IMR-90 (cell line): ENCODE results near the gene NUMA1. TPM values are rescaled to one million over a fixed set of nuclear protein-coding genes. Genes with fewer than 3 reads are reported as not detected.
A peak's percentile ranks its signal among the peaks of the same experiment; 100 is the strongest.

Source experiments
- ATAC-seq: fragments of 200-7000 bp; cut with Tn5 transposase; 2 replicates; pipeline ENCODE4 v1.9.1; 2020; ENCODE audit warnings: low read depth, mild to moderate bottlenecking, moderate library complexity
- BruUV-seq: library from RNA; stranded (reverse); fragments of 400-500 nt; replicated peaks from 2 replicates; lab custom pipeline; 2021; lab: Mats Ljungman, UMichigan
- CTCF ChIA-PET: fragments of 300-600 bp; formaldehyde crosslinking; extraction: SDS; loops from one replicate; lab custom pipeline; 2021; ENCODE audit warnings: antibody characterized with exemption; lab: Yijun Ruan, JAX
- POLR2A ChIA-PET: fragments of 300-600 bp; sonication (Branson Sonifier 250); formaldehyde crosslinking; loops from one replicate; lab custom pipeline; 2022; ENCODE audit warnings: antibody characterized with exemption; ENCODE audit not compliant: unreplicated experiment; lab: Charles Lee
- DNase-seq: peaks from one replicate; pipeline ENCODE4 v3.0.0; 2013
- H2AFZ ChIP-seq: replicated peaks from 2 replicates; pipeline ENCODE3; 2013; ENCODE audit warnings: low read length, mild to moderate bottlenecking; ENCODE audit not compliant: poor library complexity
- H2AK5ac ChIP-seq: 2 replicates; pipeline ENCODE4 v1.6.1; 2013; ENCODE audit warnings: low read depth, low read length, inconsistent platforms
- H2AK9ac ChIP-seq: replicated peaks from 2 replicates; pipeline ENCODE3; 2013; ENCODE audit warnings: mild to moderate bottlenecking, low read depth, low read length, moderate library complexity; ENCODE audit not compliant: poor library complexity
- H2BK120ac ChIP-seq: 2 replicates; pipeline ENCODE4 v1.6.1; 2013; ENCODE audit warnings: low read depth, low read length, inconsistent platforms
- H2BK15ac ChIP-seq: 3 replicates; pipeline ENCODE4 v1.6.1; 2013; ENCODE audit warnings: low read depth, low read length, inconsistent platforms
- H2BK20ac ChIP-seq: 2 replicates; pipeline ENCODE4 v1.6.1; 2013; ENCODE audit warnings: low read depth, mild to moderate bottlenecking, inconsistent platforms, low read length, moderate library complexity
- H2BK5ac ChIP-seq: 2 replicates; pipeline ENCODE4 v1.6.1; 2013; ENCODE audit warnings: mild to moderate bottlenecking, low read depth, low read length, inconsistent platforms; ENCODE audit not compliant: poor library complexity, severe bottlenecking
- H3K14ac ChIP-seq: replicated peaks from 2 replicates; pipeline ENCODE4 v1.6.1; 2013; ENCODE audit warnings: low read depth, low read length, inconsistent platforms
- H3K18ac ChIP-seq: 2 replicates; pipeline ENCODE4 v1.6.1; 2013; ENCODE audit warnings: low read depth, low read length, control low read depth
- H3K23ac ChIP-seq: 2 replicates; pipeline ENCODE4 v1.6.1; 2013; ENCODE audit warnings: low read depth, low read length, inconsistent platforms
- H3K27ac ChIP-seq: 2 replicates; pipeline ENCODE4 v1.5.1; 2013; ENCODE audit warnings: mild to moderate bottlenecking, control low read depth, low read length; ENCODE audit not compliant: insufficient read depth
- H3K27me3 ChIP-seq: 2 replicates; pipeline ENCODE4 v1.6.1; 2013; ENCODE audit warnings: low read length; ENCODE audit not compliant: control insufficient read depth, insufficient read depth
- H3K36me3 ChIP-seq: 2 replicates; pipeline ENCODE4 v1.6.1; 2013; ENCODE audit warnings: low read length, mixed read lengths; ENCODE audit not compliant: control insufficient read depth, insufficient read depth
- H3K4ac ChIP-seq: 2 replicates; pipeline ENCODE4 v1.6.1; 2013; ENCODE audit warnings: low read depth, low read length, inconsistent platforms
- H3K4me1 ChIP-seq: 2 replicates; pipeline ENCODE4 v1.6.1; 2013; ENCODE audit warnings: low read length, mixed read lengths; ENCODE audit not compliant: control insufficient read depth, insufficient read depth
- H3K4me2 ChIP-seq: 2 replicates; pipeline ENCODE4 v1.6.1; 2013; ENCODE audit warnings: low read depth, mild to moderate bottlenecking, control low read depth, low read length, moderate library complexity
- H3K4me3 ChIP-seq: 2 replicates; pipeline ENCODE4 v1.5.1; 2013; ENCODE audit warnings: low read depth, mild to moderate bottlenecking, control low read depth, low read length, moderate library complexity; ENCODE audit not compliant: insufficient read depth
- H3K56ac ChIP-seq: 2 replicates; pipeline ENCODE4 v1.6.1; 2013; ENCODE audit warnings: low read length, inconsistent platforms; ENCODE audit not compliant: insufficient read depth; ENCODE audit errors: extremely low read depth
- H3K79me1 ChIP-seq, 2 experiments: 2 replicates each; pipeline ENCODE4 v1.6.1; 2013; ENCODE audit warnings: low read length in 2 of 2, inconsistent platforms in 1 of 2, low read depth in 1 of 2
- H3K9ac ChIP-seq: 2 replicates; pipeline ENCODE4 v1.6.1; 2013; ENCODE audit warnings: low read depth, low read length, control low read depth
- H3K9me1 ChIP-seq: 2 replicates; pipeline ENCODE4 v1.6.1; 2013; ENCODE audit warnings: low read length, inconsistent platforms; ENCODE audit not compliant: insufficient read depth
- H3K9me3 ChIP-seq: 2 replicates; pipeline ENCODE4 v1.6.1; 2013; ENCODE audit warnings: low read length; ENCODE audit not compliant: control insufficient read depth, insufficient read depth
- H4K20me1 ChIP-seq: 2 replicates; pipeline ENCODE4 v1.6.1; 2013; ENCODE audit warnings: low read length, inconsistent platforms; ENCODE audit not compliant: insufficient read depth
- H4K5ac ChIP-seq: 2 replicates; pipeline ENCODE4 v1.6.1; 2013; ENCODE audit warnings: mild to moderate bottlenecking, low read depth, low read length, control low read depth
- H4K8ac ChIP-seq, 2 experiments: 2 replicates each; pipeline ENCODE4 v1.6.1; 2013; ENCODE audit warnings: low read depth in 2 of 2, low read length in 2 of 2, control low read depth in 1 of 2, inconsistent platforms in 1 of 2
- H4K91ac ChIP-seq: 2 replicates; pipeline ENCODE4 v1.6.1; 2013; ENCODE audit warnings: low read depth, low read length, inconsistent platforms; ENCODE audit not compliant: insufficient read depth
- BHLHE40 ChIP-seq: fragments of 150-350 bp; IDR thresholded peaks from 2 replicates; pipeline ENCODE4 v1.6.1; 2016; ENCODE audit warnings: mild to moderate bottlenecking, low read depth, low read length
- CEBPB ChIP-seq: IDR thresholded peaks from 2 replicates; pipeline ENCODE4 v1.6.1; 2012; ENCODE audit warnings: low read depth, low read length, improper control_type of control experiment
- CHD1 ChIP-seq: IDR thresholded peaks from 2 replicates; pipeline ENCODE4 v1.6.1; 2012; ENCODE audit warnings: low read depth, low read length, improper control_type of control experiment
- ELK1 ChIP-seq: fragments of 150-350 bp; IDR thresholded peaks from 2 replicates; pipeline ENCODE4 v1.6.1; 2016; ENCODE audit warnings: low read depth, mild to moderate bottlenecking, low read length, moderate library complexity, borderline replicate concordance
- FOS ChIP-seq: fragments of 150-350 bp; IDR thresholded peaks from 2 replicates; pipeline ENCODE4 v1.6.1; 2016; ENCODE audit warnings: low read depth, low read length
- MAFK ChIP-seq: IDR thresholded peaks from 2 replicates; pipeline ENCODE4 v1.6.1; 2012; ENCODE audit warnings: low read depth, low read length, improper control_type of control experiment
- MXI1 ChIP-seq: IDR thresholded peaks from 2 replicates; pipeline ENCODE4 v1.6.1; 2012; ENCODE audit warnings: low read depth, mild to moderate bottlenecking, low read length, moderate library complexity, borderline replicate concordance
- NFE2L2 ChIP-seq: fragments of 150-350 bp; IDR thresholded peaks from 2 replicates; pipeline ENCODE4 v1.6.1; 2016; ENCODE audit warnings: low read depth, mild to moderate bottlenecking, low read length
- POLR2A ChIP-seq: IDR thresholded peaks from 2 replicates; pipeline ENCODE4 v1.6.1; 2012; ENCODE audit warnings: mild to moderate bottlenecking, low read depth, low read length
- RAD21 ChIP-seq: IDR thresholded peaks from 2 replicates; pipeline ENCODE4 v1.6.1; 2012; ENCODE audit warnings: low read length, improper control_type of control experiment
- RCOR1 ChIP-seq: IDR thresholded peaks from 2 replicates; pipeline ENCODE4 v1.6.1; 2012; ENCODE audit warnings: mild to moderate bottlenecking, low read length, improper control_type of control experiment; ENCODE audit not compliant: insufficient replicate concordance
- RFX5 ChIP-seq: IDR thresholded peaks from 2 replicates; pipeline ENCODE4 v1.8.0; 2012; ENCODE audit warnings: low read depth, mild to moderate bottlenecking, low read length, moderate library complexity
- SMC3 ChIP-seq: fragments of 150-350 bp; IDR thresholded peaks from 2 replicates; pipeline ENCODE4 v1.6.1; 2016; ENCODE audit warnings: low read depth, mild to moderate bottlenecking, antibody characterized with exemption, low read length, moderate library complexity
- USF2 ChIP-seq: fragments of 150-350 bp; IDR thresholded peaks from 2 replicates; pipeline ENCODE4 v1.6.1; 2017; ENCODE audit warnings: mild to moderate bottlenecking, antibody characterized with exemption, low read length, low read depth
- WGBS, 2 experiments: methylation state at CpG; one replicate each; pipeline versions ENCODE4 v1.1.5 to v1.1.7; 2013; ENCODE audit warnings: missing lambda C conversion rate in 2 of 2; ENCODE audit not compliant: insufficient read length in 1 of 2; ENCODE audit errors: extremely low coverage in 2 of 2; 5-methylcytosine and 5-hydroxymethylcytosine counted together
- dilution Hi-C: fragments of 300-500 bp; cut with HindIII; formaldehyde crosslinking; loops from one replicate; pipeline ENCODE4 v1.14.3; 2018; ENCODE audit warnings: low sequenced_read_pairs; ENCODE audit not compliant: unreplicated experiment
- in situ Hi-C: fragments of 300-500 bp; cut with MboI; formaldehyde crosslinking; loops from 3 replicates; pipeline ENCODE4 v1.14.3; 2019; ENCODE audit warnings: low sequenced_read_pairs, inconsistent platforms, mixed read lengths
- intact Hi-C: fragments of 100-400 bp; cut with micrococcal nuclease; formaldehyde crosslinking; loops from 2 replicates; pipeline ENCODE4 v1.10.0; 2022
- polyA plus RNA-seq, 3 experiments: library from polyadenylated mRNA; depleted of rRNA; stranded (reverse); fragments of >200 nt; gene quantifications; 2 replicates each; pipeline ENCODE4 v1.2.3, GENCODE V29; 2012; ENCODE audit warnings: low replicate concordance in 1 of 3
- total RNA-seq: library from RNA; depleted of rRNA; stranded (reverse); fragments of >200 nt; gene quantifications from 2 replicates; pipeline ENCODE4 v1.2.3, GENCODE V29; 2012
- TF ChIP-seq, protein P1 (sequence below): conservative IDR thresholded peaks from 2 replicates; pipeline ENCODE4 v1.5.1; 2012; ENCODE audit warnings: mild to moderate bottlenecking, low read depth, low read length, improper control_type of control experiment

Gene NUMA1
- total and polyA plus RNA-seq, 2 of the 4 experiments (the other 2 are of a cell fraction): 61.7 to 97.0 TPM

DNA sequence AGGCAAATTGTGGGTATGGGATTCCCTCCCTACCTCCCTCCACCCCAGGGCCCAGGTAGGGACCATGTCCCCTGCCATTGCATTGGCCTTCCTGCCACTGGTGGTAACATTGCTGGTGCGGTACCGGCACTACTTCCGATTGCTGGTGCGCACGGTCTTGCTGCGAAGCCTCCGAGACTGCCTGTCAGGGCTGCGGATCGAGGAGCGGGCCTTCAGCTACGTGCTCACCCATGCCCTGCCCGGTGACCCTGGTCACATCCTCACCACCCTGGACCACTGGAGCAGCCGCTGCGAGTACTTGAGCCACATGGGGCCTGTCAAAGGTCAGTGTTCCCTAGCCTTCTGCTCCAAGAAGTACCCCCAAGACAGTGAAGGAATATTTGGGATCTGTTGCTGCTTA lies 25.5 kb upstream of the NUMA1 start, which contains the start of gene TOMT:
Gene TOMT (plus strand): TSS at position 37 of the 400 bp plus-strand sequence. CDS start 28 bp downstream, at position 65.
- WGBS, 2 experiments: 99% methylated on average over 10 of the region's 14 CpGs; no CpG with 5 or more reads in 1 of the 2 experiments
- in situ Hi-C loops: no loop called here
- ATAC-seq (no peak), DNase-seq (no peak)
- CTCF ChIA-PET: no interaction called here
- H3K27me3 ChIP-seq: no peaks in the 10 kb centered on the region
- peaks cover 2% of the 10 kb centered on the region; the same call in 1 of the 2 replicates for H3K36me3 ChIP-seq
- no peak within 1 kb of the TSS for H4K5ac ChIP-seq
- H2AFZ ChIP-seq: peak within 1 kb of the TSS; percentile 8
- H3K9me3 ChIP-seq: no peaks in the 10 kb centered on the region
- intact Hi-C loops: no loop called here
- H3K14ac ChIP-seq: no peak within 1 kb of the TSS
- no TSS peak for BruUV-seq
- no peak within 1 kb of the TSS; a peak in 1 of 4 replicates for H4K8ac ChIP-seq
- H2BK5ac ChIP-seq: no peak within 1 kb of the TSS
- no peak within 1 kb of the TSS for H3K56ac ChIP-seq
- H2BK120ac ChIP-seq: no peak within 1 kb of the TSS
- H4K91ac ChIP-seq: no peak within 1 kb of the TSS
- no peak within 1 kb of the TSS for H2BK20ac ChIP-seq
- dilution Hi-C loops: no loop called here
- peaks cover 17 to 31% of the 10 kb centered on the region in 2 experiments for H3K79me1 ChIP-seq
- no peak within 1 kb of the TSS for H3K9ac ChIP-seq
- no peak within 1 kb of the TSS for H3K27ac ChIP-seq
- peaks cover 23% of the 10 kb centered on the region for H3K9me1 ChIP-seq
- H3K23ac ChIP-seq: no peak within 1 kb of the TSS
- peaks cover 8% of the 10 kb centered on the region for H3K4me1 ChIP-seq
- H2AK5ac ChIP-seq: peak within 1 kb of the TSS; percentile 5; the same call in 1 of the 2 replicates
- TF ChIP-seq CHD1 (no peak), ELK1 (no peak), MXI1 (no peak), BHLHE40 (no peak), MAFK (no peak), CEBPB (no peak), SMC3 (no peak), FOS (no peak), RFX5 (no peak), POLR2A (no peak), RAD21 (no peak), RCOR1 (no peak), USF2 (no peak), NFE2L2 (no peak)
- TF ChIP-seq, protein P1, sequence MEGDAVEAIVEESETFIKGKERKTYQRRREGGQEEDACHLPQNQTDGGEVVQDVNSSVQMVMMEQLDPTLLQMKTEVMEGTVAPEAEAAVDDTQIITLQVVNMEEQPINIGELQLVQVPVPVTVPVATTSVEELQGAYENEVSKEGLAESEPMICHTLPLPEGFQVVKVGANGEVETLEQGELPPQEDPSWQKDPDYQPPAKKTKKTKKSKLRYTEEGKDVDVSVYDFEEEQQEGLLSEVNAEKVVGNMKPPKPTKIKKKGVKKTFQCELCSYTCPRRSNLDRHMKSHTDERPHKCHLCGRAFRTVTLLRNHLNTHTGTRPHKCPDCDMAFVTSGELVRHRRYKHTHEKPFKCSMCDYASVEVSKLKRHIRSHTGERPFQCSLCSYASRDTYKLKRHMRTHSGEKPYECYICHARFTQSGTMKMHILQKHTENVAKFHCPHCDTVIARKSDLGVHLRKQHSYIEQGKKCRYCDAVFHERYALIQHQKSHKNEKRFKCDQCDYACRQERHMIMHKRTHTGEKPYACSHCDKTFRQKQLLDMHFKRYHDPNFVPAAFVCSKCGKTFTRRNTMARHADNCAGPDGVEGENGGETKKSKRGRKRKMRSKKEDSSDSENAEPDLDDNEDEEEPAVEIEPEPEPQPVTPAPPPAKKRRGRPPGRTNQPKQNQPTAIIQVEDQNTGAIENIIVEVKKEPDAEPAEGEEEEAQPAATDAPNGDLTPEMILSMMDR: no peak
- POLR2A ChIA-PET: no interaction called here
- peak within 1 kb of the TSS; percentile 68 for H2AK9ac ChIP-seq
- no peak within 1 kb of the TSS for H3K4ac ChIP-seq
- no peaks in the 10 kb centered on the region; the same call in 1 of the 2 replicates for H4K20me1 ChIP-seq
- H2BK15ac ChIP-seq: no peak within 1 kb of the TSS
- H3K4me3 ChIP-seq: no peak within 1 kb of the TSS
- H3K4me2 ChIP-seq: no peak within 1 kb of the TSS
- H3K18ac ChIP-seq: no peak within 1 kb of the TSS
